ENCODE data around the gene PTPN1.

PTPN1 gene

GRCh38 chr20:50535162-50535561 is 25.0 kb downstream of the PTPN1 start:
- Histone ChIP-seq H3K4me3 (ENCODE audit: low read depth, low read length, poor library complexity, severe bottlenecking) (no peak overlapping the region), H4K20me1 (ENCODE audit: insufficient read depth, low read length) (no peaks in the 10 kb centered on the region), H3K4me2 (ENCODE audit: low read length) (no peak overlapping the region), H3K9me3 (ENCODE audit: low read length) (no peaks in the 10 kb centered on the region), H3K9me2 (ENCODE audit: low read depth, low read length) (no peaks in the 10 kb centered on the region), H3K27ac (ENCODE audit: low read depth, low read length, poor library complexity, severe bottlenecking) (no peak overlapping the region), H2AFZ (ENCODE audit: low read length) (no peak overlapping the region), H3K79me2 (ENCODE audit: insufficient read depth, low read length) (peaks cover 6% of the 10 kb centered on the region), H3K27me3 (ENCODE audit: insufficient read depth, low read length) (no peaks in the 10 kb centered on the region), H3K9ac (ENCODE audit: low read length) (no peak overlapping the region), H3K36me3 (ENCODE audit: insufficient read depth, low read length) (peaks cover 6% of the 10 kb centered on the region; the same call in 1 of the 2 replicates), H3K4me1 (ENCODE audit: insufficient read depth, low read length, severe bottlenecking) (peaks cover 11% of the 10 kb centered on the region), H3F3A (ENCODE audit: insufficient read depth, low read length) (no peaks in the 10 kb centered on the region)
- TF ChIP-seq CTCF (IDR thresholded peaks at IDR 0.05; ENCODE audit: low read length): no peak
- no peak for TF ChIP-seq EZH2 (IDR thresholded peaks at IDR 0.05; ENCODE audit: borderline replicate concordance, low read length)

GRCh38 chr20:50536333-50536732 is 26.1 kb downstream of the PTPN1 start:
- Histone ChIP-seq H3F3A (ENCODE audit: insufficient read depth, low read length) (no peaks in the 10 kb centered on the region), H3K27ac (ENCODE audit: low read depth, low read length, poor library complexity, severe bottlenecking) (no peak overlapping the region), H3K36me3 (ENCODE audit: insufficient read depth, low read length) (peaks cover 10% of the 10 kb centered on the region; the same call in 1 of the 2 replicates), H4K20me1 (ENCODE audit: insufficient read depth, low read length) (no peaks in the 10 kb centered on the region), H2AFZ (ENCODE audit: low read length) (no peak overlapping the region), H3K4me1 (ENCODE audit: insufficient read depth, low read length, severe bottlenecking) (peaks cover 21% of the 10 kb centered on the region), H3K4me2 (ENCODE audit: low read length) (no peak overlapping the region), H3K9me2 (ENCODE audit: low read depth, low read length) (no peaks in the 10 kb centered on the region), H3K4me3 (ENCODE audit: low read depth, low read length, poor library complexity, severe bottlenecking) (no peak overlapping the region), H3K9ac (ENCODE audit: low read length) (no peak overlapping the region), H3K79me2 (ENCODE audit: insufficient read depth, low read length) (peaks cover 6% of the 10 kb centered on the region), H3K9me3 (ENCODE audit: low read length) (no peaks in the 10 kb centered on the region), H3K27me3 (ENCODE audit: insufficient read depth, low read length) (no peaks in the 10 kb centered on the region)
- TF ChIP-seq EZH2 (IDR thresholded peaks at IDR 0.05; ENCODE audit: borderline replicate concordance, low read length) (no peak), CTCF (IDR thresholded peaks at IDR 0.05; ENCODE audit: low read length) (no peak)

- Histone ChIP-seq H3K4me1 (ENCODE audit: insufficient read depth, low read length, severe bottlenecking) (peaks cover 29% of the 10 kb centered on the region), H2AFZ (ENCODE audit: low read length) (no peak overlapping the region), H3K79me2 (ENCODE audit: insufficient read depth, low read length) (peaks cover 6% of the 10 kb centered on the region), H3K9me3 (ENCODE audit: low read length) (no peaks in the 10 kb centered on the region), H3K4me2 (ENCODE audit: low read length) (peak overlapping the region; percentile 5; the same call in 1 of the 2 replicates), H3K27me3 (ENCODE audit: insufficient read depth, low read length) (no peaks in the 10 kb centered on the region), H3K4me3 (ENCODE audit: low read depth, low read length, poor library complexity, severe bottlenecking) (no peak overlapping the region), H3F3A (ENCODE audit: insufficient read depth, low read length) (no peaks in the 10 kb centered on the region), H3K27ac (ENCODE audit: low read depth, low read length, poor library complexity, severe bottlenecking) (peak overlapping the region; percentile 23), H3K9ac (ENCODE audit: low read length) (no peak overlapping the region), H3K36me3 (ENCODE audit: insufficient read depth, low read length) (peaks cover 10% of the 10 kb centered on the region; the same call in 1 of the 2 replicates), H3K9me2 (ENCODE audit: low read depth, low read length) (no peaks in the 10 kb centered on the region), H4K20me1 (ENCODE audit: insufficient read depth, low read length) (no peaks in the 10 kb centered on the region)
- TF ChIP-seq CTCF (IDR thresholded peaks at IDR 0.05; ENCODE audit: low read length): no peak
- no peak for TF ChIP-seq EZH2 (IDR thresholded peaks at IDR 0.05; ENCODE audit: borderline replicate concordance, low read length)
Measured at GRCh38 chr20:50537546-50538201, 27.5 kb downstream of the PTPN1 start.
